Caco-2 (cell line): ENCODE data around the gene NGLY1. TPM values are rescaled to one million over a fixed set of nuclear protein-coding genes. Genes with fewer than 3 reads are reported as not detected.

Source experiments
- BruUV-seq: library from RNA; stranded (reverse); fragments of 400-500 nt; replicated peaks from 2 replicates; lab custom pipeline; 2021; lab: Mats Ljungman, UMichigan
- CTCF ChIA-PET: fragments of 300-600 bp; sonication (Branson Sonifier 250); formaldehyde crosslinking; loops from one replicate; lab custom pipeline; 2022; ENCODE audit warnings: antibody characterized with exemption; lab: Charles Lee
- POLR2A ChIA-PET: fragments of 300-600 bp; sonication (Branson Sonifier 250); formaldehyde crosslinking; loops from one replicate; lab custom pipeline; 2022; ENCODE audit warnings: antibody characterized with exemption; lab: Charles Lee
- DNase-seq, 2 experiments: peaks; one replicate each; pipeline versions ENCODE4 v3.0.0 to v3.0.0-alpha.2; 2020 to 2022
- H3K27me3 ChIP-seq: replicated peaks from 2 replicates; pipeline ENCODE4 v1.6.0; 2011; ENCODE audit warnings: low read length; ENCODE audit not compliant: control insufficient read depth, insufficient read depth
- H3K36me3 ChIP-seq: 2 replicates; pipeline ENCODE4 v1.5.1; 2011; ENCODE audit warnings: low read length; ENCODE audit not compliant: control insufficient read depth, insufficient read depth
- H3K4me1 ChIP-seq: fragments of 250-450 bp; sonication (Bioruptor Pico); 2 replicates; pipeline ENCODE4 v1.5.1; 2020; ENCODE audit warnings: mild to moderate bottlenecking
- H3K4me3 ChIP-seq: 2 replicates; pipeline ENCODE4 v1.5.1; 2011; ENCODE audit warnings: low read depth, mild to moderate bottlenecking, control low read depth, low read length
- H3K9me3 ChIP-seq: fragments of 250-450 bp; sonication (Bioruptor Pico); 2 replicates; pipeline ENCODE4 v1.5.1; 2020; ENCODE audit warnings: mild to moderate bottlenecking, moderate library complexity
- H3K27ac Mint-ChIP-seq: one replicate; pipeline ENCODE4 v1.8.0; 2022; ENCODE audit warnings: mixed read lengths; ENCODE audit not compliant: unreplicated experiment
- H3K27me3 Mint-ChIP-seq: one replicate; pipeline ENCODE4 v1.8.0; 2022; ENCODE audit warnings: mixed read lengths; ENCODE audit not compliant: insufficient read depth, unreplicated experiment
- H3K36me3 Mint-ChIP-seq: one replicate; pipeline ENCODE4 v1.8.0; 2022; ENCODE audit warnings: mild to moderate bottlenecking, mixed read lengths; ENCODE audit not compliant: insufficient read depth, unreplicated experiment
- H3K4me1 Mint-ChIP-seq: one replicate; pipeline ENCODE4 v1.8.0; 2022; ENCODE audit warnings: low read depth, mixed read lengths; ENCODE audit not compliant: unreplicated experiment
- H3K4me3 Mint-ChIP-seq: one replicate; pipeline ENCODE4 v1.8.0; 2022; ENCODE audit warnings: mild to moderate bottlenecking, moderate library complexity, mixed read lengths; ENCODE audit not compliant: unreplicated experiment
- H3K9me3 Mint-ChIP-seq: one replicate; pipeline ENCODE4 v1.8.0; 2022; ENCODE audit warnings: mixed read lengths; ENCODE audit not compliant: unreplicated experiment
- intact Hi-C: fragments of 100-400 bp; cut with micrococcal nuclease; formaldehyde crosslinking; loops from one replicate; pipeline ENCODE4 v1.10.0; 2022; ENCODE audit not compliant: unreplicated experiment
- total RNA-seq: library from RNA; stranded (reverse); gene quantifications from 2 replicates; pipeline ENCODE4 v1.2.3, GENCODE V29; 2022
- TF ChIP-seq, protein P1 (sequence below), 2 experiments: fragments of 200-600 bp in 1 of 2; IDR thresholded peaks; 1 replicate in 1 of 2; 2 replicates in 1 of 2; pipeline versions ENCODE4 v1.5.1 to v1.8.0; 2011 to 2022; ENCODE audit warnings: antibody characterized with exemption in 1 of 2, control low read depth in 1 of 2, inconsistent platforms in 1 of 2, low read depth in 1 of 2, low read length in 1 of 2, mild to moderate bottlenecking in 1 of 2, moderate library complexity in 1 of 2; ENCODE audit not compliant: insufficient read depth in 1 of 2, severe bottlenecking in 1 of 2, unreplicated experiment in 1 of 2

The NGLY1 gene
- total RNA-seq, 1 experiment from 2014 or later, result 27.1 TPM

DNA sequence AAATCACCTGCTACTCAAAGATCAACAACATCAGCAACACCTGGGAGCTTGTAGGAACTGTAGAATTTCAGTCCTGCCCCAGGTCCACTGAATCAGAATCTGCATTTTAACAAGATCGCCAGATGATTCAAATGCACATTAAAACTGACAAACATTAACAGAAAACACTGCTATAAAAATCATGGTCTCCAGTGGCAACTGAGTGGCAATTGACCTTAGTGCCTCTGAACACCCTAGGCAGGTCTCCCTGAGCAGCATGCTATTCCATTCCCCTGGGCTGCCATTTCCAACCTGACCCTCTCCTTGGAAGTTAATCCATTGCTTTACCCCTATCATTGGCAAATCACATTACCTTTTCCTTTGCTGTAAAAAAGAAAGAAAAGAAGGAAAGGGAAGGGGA, 95.5 kb downstream of the NGLY1 start:
- POLR2A ChIA-PET, result interaction anchor here (0.7 kb wide), 1 partner anchor 96 kb away, joined by 3 read pairs; the partner anchor contains the start of gene NGLY1
- Histone ChIP-seq H3K27me3 (no peaks in the 10 kb centered on the region; the same call in 1 of the 2 replicates), H3K4me1 (no peaks in the 10 kb centered on the region), H3K36me3 (no peaks in the 10 kb centered on the region), H3K4me3 (no peak overlapping the region), H3K9me3 (no peaks in the 10 kb centered on the region)
- H3K4me3 Mint-ChIP-seq, result no peak overlapping the region
- H3K36me3 Mint-ChIP-seq, result no peaks in the 10 kb centered on the region
- no peak for DNase-seq
- no peaks in the 10 kb centered on the region for H3K4me1 Mint-ChIP-seq
- intact Hi-C loops, result no loop called here
- CTCF ChIA-PET, result no interaction called here
- peaks cover 17% of the 10 kb centered on the region for H3K27me3 Mint-ChIP-seq
- TF ChIP-seq, protein P1, sequence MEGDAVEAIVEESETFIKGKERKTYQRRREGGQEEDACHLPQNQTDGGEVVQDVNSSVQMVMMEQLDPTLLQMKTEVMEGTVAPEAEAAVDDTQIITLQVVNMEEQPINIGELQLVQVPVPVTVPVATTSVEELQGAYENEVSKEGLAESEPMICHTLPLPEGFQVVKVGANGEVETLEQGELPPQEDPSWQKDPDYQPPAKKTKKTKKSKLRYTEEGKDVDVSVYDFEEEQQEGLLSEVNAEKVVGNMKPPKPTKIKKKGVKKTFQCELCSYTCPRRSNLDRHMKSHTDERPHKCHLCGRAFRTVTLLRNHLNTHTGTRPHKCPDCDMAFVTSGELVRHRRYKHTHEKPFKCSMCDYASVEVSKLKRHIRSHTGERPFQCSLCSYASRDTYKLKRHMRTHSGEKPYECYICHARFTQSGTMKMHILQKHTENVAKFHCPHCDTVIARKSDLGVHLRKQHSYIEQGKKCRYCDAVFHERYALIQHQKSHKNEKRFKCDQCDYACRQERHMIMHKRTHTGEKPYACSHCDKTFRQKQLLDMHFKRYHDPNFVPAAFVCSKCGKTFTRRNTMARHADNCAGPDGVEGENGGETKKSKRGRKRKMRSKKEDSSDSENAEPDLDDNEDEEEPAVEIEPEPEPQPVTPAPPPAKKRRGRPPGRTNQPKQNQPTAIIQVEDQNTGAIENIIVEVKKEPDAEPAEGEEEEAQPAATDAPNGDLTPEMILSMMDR (IDR thresholded peaks at IDR 0.05; ENCODE audit: insufficient read depth in 1 of 2, low read depth in 1 of 2, low read length in 1 of 2, severe bottlenecking in 1 of 2, unreplicated experiment in 1 of 2), result no peak
- no TSS peak for BruUV-seq
- no peak overlapping the region for H3K27ac Mint-ChIP-seq
- no peaks in the 10 kb centered on the region for H3K9me3 Mint-ChIP-seq

- H3K4me3 ChIP-seq, result no peak overlapping the region
- BruUV-seq, result no TSS peak
- ChIA-PET POLR2A (no interaction called here), CTCF (no interaction called here)
- intact Hi-C loops, result no loop called here
- Mint-ChIP-seq H3K4me1 (no peaks in the 10 kb centered on the region), H3K9me3 (no peaks in the 10 kb centered on the region), H3K27me3 (peaks cover 16% of the 10 kb centered on the region), H3K27ac (no peak overlapping the region), H3K4me3 (no peak overlapping the region), H3K36me3 (no peaks in the 10 kb centered on the region)
- TF ChIP-seq, protein P1 (IDR thresholded peaks at IDR 0.05; ENCODE audit: insufficient read depth in 1 of 2, low read depth in 1 of 2, low read length in 1 of 2, severe bottlenecking in 1 of 2, unreplicated experiment in 1 of 2), result no peak
- no peaks in the 10 kb centered on the region; the same call in 1 of the 2 replicates for H3K27me3 ChIP-seq
- H3K9me3 ChIP-seq, result no peaks in the 10 kb centered on the region
- no peaks in the 10 kb centered on the region for H3K36me3 ChIP-seq
- DNase-seq, result no peak
- no peaks in the 10 kb centered on the region for H3K4me1 ChIP-seq
These were observed 96.5 kb downstream of the NGLY1 start for GRCh38 chr3:25686766-25687165.

DNA sequence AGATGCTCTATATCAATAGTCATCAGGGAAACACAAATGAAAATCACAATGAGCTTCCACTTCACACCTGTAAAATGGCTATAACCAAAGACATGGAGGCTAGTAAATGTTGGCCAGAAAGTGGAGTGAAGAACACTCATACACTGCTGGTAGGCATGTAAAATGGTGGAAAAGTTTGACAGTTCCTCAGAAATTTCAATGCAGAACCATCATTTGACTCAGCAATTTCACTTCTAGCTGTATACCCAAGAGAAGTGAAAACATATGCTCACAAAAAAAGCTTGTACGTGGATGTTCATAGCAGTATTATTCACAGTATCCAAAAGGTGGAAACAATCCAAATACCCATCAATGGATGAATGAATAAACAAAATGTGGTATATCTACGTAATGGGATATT, 99.4 kb downstream of the NGLY1 start:
- ChIA-PET CTCF (no interaction called here), POLR2A (no interaction called here)
- Mint-ChIP-seq H3K27me3 (peaks cover 8% of the 10 kb centered on the region), H3K36me3 (no peaks in the 10 kb centered on the region), H3K4me1 (no peaks in the 10 kb centered on the region), H3K4me3 (no peak overlapping the region), H3K9me3 (no peaks in the 10 kb centered on the region), H3K27ac (no peak overlapping the region)
- BruUV-seq, result no TSS peak
- Histone ChIP-seq H3K9me3 (no peaks in the 10 kb centered on the region), H3K4me1 (no peaks in the 10 kb centered on the region), H3K36me3 (no peaks in the 10 kb centered on the region), H3K4me3 (no peak overlapping the region), H3K27me3 (no peaks in the 10 kb centered on the region; the same call in 1 of the 2 replicates)
- intact Hi-C loops, result no loop called here
- no peak for DNase-seq
- TF ChIP-seq, protein P1 (IDR thresholded peaks at IDR 0.05; ENCODE audit: insufficient read depth in 1 of 2, low read depth in 1 of 2, low read length in 1 of 2, severe bottlenecking in 1 of 2, unreplicated experiment in 1 of 2), result no peak
